Measurements from ENCODE around the gene PIAS1.
"Not testable (repeated sequence)": the region's sequence is repeated elsewhere in the genome, so short reads cannot be mapped to it uniquely, and the experiment has no call there.

Gene PIAS1

GRCh38 chr15:68213991-68214837 lies 160.1 kb downstream of the PIAS1 start:
- no peak for DNase-seq (ENCODE audit: low read depth in 1 of 2, low spot score in 1 of 2)

GRCh38 chr15:68214838-68215254 lies 160.7 kb downstream of the PIAS1 start:
- no peak for DNase-seq (ENCODE audit: low read depth in 1 of 2, low spot score in 1 of 2)

- DNase-seq (ENCODE audit: low read depth in 1 of 2, low spot score in 1 of 2), result no peak
Measured at GRCh38 chr15:68217341-68217740, 163.2 kb downstream of the PIAS1 start.

GRCh38 chr15:68218331-68218730 lies 164.2 kb downstream of the PIAS1 start:
- DNase-seq (ENCODE audit: low read depth in 1 of 2, low spot score in 1 of 2), result no peak

- no peak for DNase-seq (ENCODE audit: low read depth in 1 of 2, low spot score in 1 of 2)
Measured at GRCh38 chr15:68218847-68219798, 165.0 kb downstream of the PIAS1 start.

- no peak for DNase-seq (ENCODE audit: low read depth in 1 of 2, low spot score in 1 of 2)
Measured at GRCh38 chr15:68220489-68220888, 166.4 kb downstream of the PIAS1 start.

GRCh38 chr15:68220967-68221366 lies 166.9 kb downstream of the PIAS1 start:
- no peak for DNase-seq (ENCODE audit: low read depth in 1 of 2, low spot score in 1 of 2)

- not testable (repeated sequence) for DNase-seq (ENCODE audit: low read depth in 1 of 2, low spot score in 1 of 2)
Measured at GRCh38 chr15:68221530-68222431, 167.7 kb downstream of the PIAS1 start.

GRCh38 chr15:68222432-68222743 lies 168.3 kb downstream of the PIAS1 start:
- not testable (repeated sequence) for DNase-seq (ENCODE audit: low read depth in 1 of 2, low spot score in 1 of 2)

GRCh38 chr15:68223171-68223570 lies 169.1 kb downstream of the PIAS1 start:
- no peak for DNase-seq (ENCODE audit: low read depth in 1 of 2, low spot score in 1 of 2)

GRCh38 chr15:68224108-68224507 lies 170.0 kb downstream of the PIAS1 start:
- no peak for DNase-seq (ENCODE audit: low read depth in 1 of 2, low spot score in 1 of 2)

GRCh38 chr15:68224546-68225250 lies 170.6 kb downstream of the PIAS1 start:
- no peak for DNase-seq (ENCODE audit: low read depth in 1 of 2, low spot score in 1 of 2)

GRCh38 chr15:68225442-68225841 lies 171.3 kb downstream of the PIAS1 start:
- DNase-seq (ENCODE audit: low read depth in 1 of 2, low spot score in 1 of 2), result not testable (repeated sequence)

GRCh38 chr15:68227643-68228142 lies 173.6 kb downstream of the PIAS1 start:
- DNase-seq (ENCODE audit: low read depth in 1 of 2, low spot score in 1 of 2), result no peak

GRCh38 chr15:68228143-68228970 lies 174.2 kb downstream of the PIAS1 start:
- DNase-seq (ENCODE audit: low read depth in 1 of 2, low spot score in 1 of 2), result no peak

GRCh38 chr15:68228971-68229385 lies 174.9 kb downstream of the PIAS1 start:
- DNase-seq (ENCODE audit: low read depth in 1 of 2, low spot score in 1 of 2), result no peak

- DNase-seq (ENCODE audit: low read depth in 1 of 2, low spot score in 1 of 2), result peak; percentile 54 to 78
Measured at GRCh38 chr15:68229386-68230156, 175.5 kb downstream of the PIAS1 start, which contains the start of gene CLN6. TSS of gene CLN6 (minus strand) at chr15:68229728. CDS start at chr15:68229584, 144 bp downstream.
